Caco-2 (cell line): ENCODE data around the gene MBD4. TPM values are rescaled to one million over a fixed set of nuclear protein-coding genes. Genes with fewer than 3 reads are reported as not detected.
"Not testable (repeated sequence)": the region's sequence is repeated elsewhere in the genome, so short reads cannot be mapped to it uniquely, and the experiment has no call there.

ENCODE experiments used
- BruUV-seq: library from RNA; stranded (reverse); fragments of 400-500 nt; replicated peaks from 2 replicates; lab custom pipeline; 2021; lab: Mats Ljungman, UMichigan
- CTCF ChIA-PET: fragments of 300-600 bp; sonication (Branson Sonifier 250); formaldehyde crosslinking; loops from one replicate; lab custom pipeline; 2022; ENCODE audit warnings: antibody characterized with exemption; lab: Charles Lee
- POLR2A ChIA-PET: fragments of 300-600 bp; sonication (Branson Sonifier 250); formaldehyde crosslinking; loops from one replicate; lab custom pipeline; 2022; ENCODE audit warnings: antibody characterized with exemption; lab: Charles Lee
- DNase-seq, 2 experiments: peaks; one replicate each; pipeline versions ENCODE4 v3.0.0 to v3.0.0-alpha.2; 2020 to 2022
- H3K27me3 ChIP-seq: replicated peaks from 2 replicates; pipeline ENCODE4 v1.6.0; 2011; ENCODE audit warnings: low read length; ENCODE audit not compliant: control insufficient read depth, insufficient read depth
- H3K36me3 ChIP-seq: 2 replicates; pipeline ENCODE4 v1.5.1; 2011; ENCODE audit warnings: low read length; ENCODE audit not compliant: control insufficient read depth, insufficient read depth
- H3K4me1 ChIP-seq: fragments of 250-450 bp; sonication (Bioruptor Pico); 2 replicates; pipeline ENCODE4 v1.5.1; 2020; ENCODE audit warnings: mild to moderate bottlenecking
- H3K4me3 ChIP-seq: 2 replicates; pipeline ENCODE4 v1.5.1; 2011; ENCODE audit warnings: low read depth, mild to moderate bottlenecking, control low read depth, low read length
- H3K9me3 ChIP-seq: fragments of 250-450 bp; sonication (Bioruptor Pico); 2 replicates; pipeline ENCODE4 v1.5.1; 2020; ENCODE audit warnings: mild to moderate bottlenecking, moderate library complexity
- H3K27ac Mint-ChIP-seq: one replicate; pipeline ENCODE4 v1.8.0; 2022; ENCODE audit warnings: mixed read lengths; ENCODE audit not compliant: unreplicated experiment
- H3K27me3 Mint-ChIP-seq: one replicate; pipeline ENCODE4 v1.8.0; 2022; ENCODE audit warnings: mixed read lengths; ENCODE audit not compliant: insufficient read depth, unreplicated experiment
- H3K36me3 Mint-ChIP-seq: one replicate; pipeline ENCODE4 v1.8.0; 2022; ENCODE audit warnings: mild to moderate bottlenecking, mixed read lengths; ENCODE audit not compliant: insufficient read depth, unreplicated experiment
- H3K4me1 Mint-ChIP-seq: one replicate; pipeline ENCODE4 v1.8.0; 2022; ENCODE audit warnings: low read depth, mixed read lengths; ENCODE audit not compliant: unreplicated experiment
- H3K4me3 Mint-ChIP-seq: one replicate; pipeline ENCODE4 v1.8.0; 2022; ENCODE audit warnings: mild to moderate bottlenecking, moderate library complexity, mixed read lengths; ENCODE audit not compliant: unreplicated experiment
- H3K9me3 Mint-ChIP-seq: one replicate; pipeline ENCODE4 v1.8.0; 2022; ENCODE audit warnings: mixed read lengths; ENCODE audit not compliant: unreplicated experiment
- intact Hi-C: fragments of 100-400 bp; cut with micrococcal nuclease; formaldehyde crosslinking; loops from one replicate; pipeline ENCODE4 v1.10.0; 2022; ENCODE audit not compliant: unreplicated experiment
- total RNA-seq: library from RNA; stranded (reverse); gene quantifications from 2 replicates; pipeline ENCODE4 v1.2.3, GENCODE V29; 2022
- TF ChIP-seq, protein P1 (sequence below), 2 experiments: fragments of 200-600 bp in 1 of 2; IDR thresholded peaks; 1 replicate in 1 of 2; 2 replicates in 1 of 2; pipeline versions ENCODE4 v1.5.1 to v1.8.0; 2011 to 2022; ENCODE audit warnings: antibody characterized with exemption in 1 of 2, control low read depth in 1 of 2, inconsistent platforms in 1 of 2, low read depth in 1 of 2, low read length in 1 of 2, mild to moderate bottlenecking in 1 of 2, moderate library complexity in 1 of 2; ENCODE audit not compliant: insufficient read depth in 1 of 2, severe bottlenecking in 1 of 2, unreplicated experiment in 1 of 2

The MBD4 gene
- total RNA-seq, 1 experiment from 2014 or later = 33.5 TPM

DNA sequence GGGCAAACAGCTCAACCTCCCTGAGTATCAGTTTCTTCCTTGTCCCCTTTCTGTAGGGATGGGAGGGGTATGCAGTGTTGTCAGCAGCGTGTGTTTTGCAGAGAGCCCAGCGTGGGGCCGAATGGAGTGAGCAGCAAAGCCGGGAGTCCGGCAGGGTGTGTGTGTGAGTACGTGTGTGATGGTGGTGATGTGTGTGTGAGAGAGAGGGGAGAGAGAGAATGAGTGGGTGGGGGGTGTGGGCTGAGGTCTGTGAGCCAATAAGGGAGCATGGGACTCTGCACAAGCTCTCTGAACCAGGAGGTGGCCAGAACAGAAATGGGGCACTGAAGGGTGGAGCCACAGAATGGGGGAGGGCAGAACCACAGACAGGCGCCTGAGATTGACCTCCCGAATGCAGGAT lies 44.1 kb upstream of the MBD4 start:
- Mint-ChIP-seq H3K4me3 (no peak overlapping the region), H3K36me3 (peaks cover 6% of the 10 kb centered on the region), H3K9me3 (no peaks in the 10 kb centered on the region), H3K4me1 (peaks cover 11% of the 10 kb centered on the region), H3K27me3 (no peaks in the 10 kb centered on the region), H3K27ac (no peak overlapping the region)
- no peaks in the 10 kb centered on the region for H3K36me3 ChIP-seq
- intact Hi-C loops = no loop called here
- no peaks in the 10 kb centered on the region for H3K27me3 ChIP-seq
- H3K4me1 ChIP-seq = no peaks in the 10 kb centered on the region
- DNase-seq = no peak
- ChIA-PET POLR2A (no interaction called here), CTCF (no interaction called here)
- no TSS peak for BruUV-seq
- no peak overlapping the region for H3K4me3 ChIP-seq
- no peaks in the 10 kb centered on the region for H3K9me3 ChIP-seq
- TF ChIP-seq, protein P1, sequence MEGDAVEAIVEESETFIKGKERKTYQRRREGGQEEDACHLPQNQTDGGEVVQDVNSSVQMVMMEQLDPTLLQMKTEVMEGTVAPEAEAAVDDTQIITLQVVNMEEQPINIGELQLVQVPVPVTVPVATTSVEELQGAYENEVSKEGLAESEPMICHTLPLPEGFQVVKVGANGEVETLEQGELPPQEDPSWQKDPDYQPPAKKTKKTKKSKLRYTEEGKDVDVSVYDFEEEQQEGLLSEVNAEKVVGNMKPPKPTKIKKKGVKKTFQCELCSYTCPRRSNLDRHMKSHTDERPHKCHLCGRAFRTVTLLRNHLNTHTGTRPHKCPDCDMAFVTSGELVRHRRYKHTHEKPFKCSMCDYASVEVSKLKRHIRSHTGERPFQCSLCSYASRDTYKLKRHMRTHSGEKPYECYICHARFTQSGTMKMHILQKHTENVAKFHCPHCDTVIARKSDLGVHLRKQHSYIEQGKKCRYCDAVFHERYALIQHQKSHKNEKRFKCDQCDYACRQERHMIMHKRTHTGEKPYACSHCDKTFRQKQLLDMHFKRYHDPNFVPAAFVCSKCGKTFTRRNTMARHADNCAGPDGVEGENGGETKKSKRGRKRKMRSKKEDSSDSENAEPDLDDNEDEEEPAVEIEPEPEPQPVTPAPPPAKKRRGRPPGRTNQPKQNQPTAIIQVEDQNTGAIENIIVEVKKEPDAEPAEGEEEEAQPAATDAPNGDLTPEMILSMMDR (IDR thresholded peaks at IDR 0.05; ENCODE audit: insufficient read depth in 1 of 2, low read depth in 1 of 2, low read length in 1 of 2, severe bottlenecking in 1 of 2, unreplicated experiment in 1 of 2) = no peak

DNA sequence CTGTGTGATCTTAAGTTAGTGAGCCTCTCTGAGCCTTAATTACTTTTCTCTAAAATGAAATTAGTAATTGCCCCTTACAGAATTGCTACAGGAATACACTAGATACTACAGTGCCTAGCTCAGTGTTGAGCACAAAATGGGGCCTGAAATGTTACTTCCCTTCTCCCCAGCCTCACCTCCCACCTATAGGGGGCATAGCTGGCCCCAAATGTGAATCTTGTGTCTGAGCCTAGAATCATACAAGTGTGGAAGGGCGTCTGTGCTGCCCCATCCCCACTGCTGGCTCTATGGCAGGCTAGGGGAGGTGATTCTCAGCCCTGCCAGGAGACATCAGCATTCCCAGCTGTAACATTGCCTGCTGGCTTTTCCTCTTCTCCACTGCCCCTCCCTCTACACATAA lies 43.0 kb upstream of the MBD4 start:
- Mint-ChIP-seq H3K4me1 (peaks cover 11% of the 10 kb centered on the region), H3K9me3 (no peaks in the 10 kb centered on the region), H3K27ac (no peak overlapping the region), H3K27me3 (no peaks in the 10 kb centered on the region), H3K36me3 (peaks cover 6% of the 10 kb centered on the region), H3K4me3 (no peak overlapping the region)
- H3K9me3 ChIP-seq = no peaks in the 10 kb centered on the region
- TF ChIP-seq, protein P1 (IDR thresholded peaks at IDR 0.05; ENCODE audit: insufficient read depth in 1 of 2, low read depth in 1 of 2, low read length in 1 of 2, severe bottlenecking in 1 of 2, unreplicated experiment in 1 of 2) = peak in 1 of 2 experiments; percentile 12
- intact Hi-C loops = no loop called here
- H3K27me3 ChIP-seq = no peaks in the 10 kb centered on the region
- no peaks in the 10 kb centered on the region for H3K36me3 ChIP-seq
- no peaks in the 10 kb centered on the region for H3K4me1 ChIP-seq
- BruUV-seq = no TSS peak
- no peak for DNase-seq
- POLR2A ChIA-PET = no interaction called here
- CTCF ChIA-PET = no interaction called here
- no peak overlapping the region for H3K4me3 ChIP-seq

DNA sequence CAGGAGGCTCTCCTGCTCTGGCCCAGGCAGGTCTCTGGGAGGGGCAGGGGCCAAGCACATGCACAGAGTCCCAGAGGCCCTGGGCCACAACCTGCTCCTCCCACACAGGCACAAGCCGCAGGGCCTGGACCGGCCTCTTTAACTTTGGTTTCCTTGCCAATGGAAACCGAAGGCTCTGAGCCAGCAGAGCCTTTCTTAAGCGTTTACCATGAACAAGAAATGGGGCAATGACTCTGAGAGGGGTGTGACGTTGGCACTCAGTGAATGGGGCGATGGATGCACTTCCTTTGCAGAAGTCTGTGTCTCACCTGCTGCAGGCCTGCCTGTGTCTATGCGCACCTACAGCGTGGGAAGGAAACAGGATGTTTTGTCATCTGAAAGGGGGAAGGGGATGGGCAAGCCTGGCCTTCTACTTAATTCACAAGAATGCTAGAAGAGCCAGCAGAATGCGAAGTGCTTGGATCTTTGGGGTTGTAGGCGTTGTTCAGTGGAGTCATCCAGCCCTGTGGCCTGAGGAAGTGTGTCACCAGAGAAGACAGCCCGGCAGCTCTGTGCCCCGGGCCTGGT lies 42.1 kb upstream of the MBD4 start:
- ChIA-PET CTCF (no interaction called here), POLR2A (no interaction called here)
- no TSS peak for BruUV-seq
- Histone ChIP-seq H3K4me3 (no peak overlapping the region), H3K36me3 (no peaks in the 10 kb centered on the region), H3K4me1 (no peaks in the 10 kb centered on the region), H3K9me3 (no peaks in the 10 kb centered on the region), H3K27me3 (no peaks in the 10 kb centered on the region)
- Mint-ChIP-seq H3K4me1 (peaks cover 11% of the 10 kb centered on the region), H3K27ac (no peak overlapping the region), H3K27me3 (no peaks in the 10 kb centered on the region), H3K9me3 (no peaks in the 10 kb centered on the region), H3K4me3 (no peak overlapping the region), H3K36me3 (peaks cover 6% of the 10 kb centered on the region)
- no peak for DNase-seq
- intact Hi-C loops = no loop called here
- TF ChIP-seq, protein P1 (IDR thresholded peaks at IDR 0.05; ENCODE audit: insufficient read depth in 1 of 2, low read depth in 1 of 2, low read length in 1 of 2, severe bottlenecking in 1 of 2, unreplicated experiment in 1 of 2) = no peak

DNA sequence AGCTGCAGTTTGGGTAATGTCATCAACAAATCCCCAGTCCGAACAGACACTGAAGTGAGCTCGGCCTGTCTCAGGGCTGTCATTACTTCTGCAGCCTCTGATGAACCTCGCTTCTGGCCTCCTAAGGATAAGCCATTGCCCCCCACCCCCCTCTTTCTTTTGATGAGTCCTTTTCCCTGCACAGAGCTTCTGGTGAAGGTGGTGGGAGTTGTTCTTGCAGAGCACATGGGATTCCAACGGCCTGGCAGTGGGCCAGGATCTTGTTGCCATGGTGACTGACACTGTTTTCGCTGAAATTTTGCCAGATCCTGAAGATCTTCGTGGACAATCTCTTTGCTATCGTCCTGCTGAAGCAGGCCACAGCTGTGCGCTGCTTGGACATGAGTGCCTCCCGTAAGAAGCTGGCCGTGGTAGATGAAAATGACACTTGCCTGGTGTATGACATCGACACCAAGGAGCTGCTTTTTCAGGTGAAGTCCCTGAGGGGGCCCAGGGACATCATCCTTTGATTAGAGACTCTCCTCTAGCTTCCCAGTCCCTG lies 41.5 kb upstream of the MBD4 start:
- CTCF ChIA-PET = interaction anchor here (0.9 to 1.7 kb wide), 2 partner anchors 8 to 98 kb away, joined by 3 to 11 read pairs; no protein-coding TSS in a partner anchor
- not testable (repeated sequence) for H3K27ac Mint-ChIP-seq, H3K9me3 ChIP-seq

More for the DNA sequence above, 41.5 kb upstream of the MBD4 start:
- H3K36me3 Mint-ChIP-seq, H3K9me3 Mint-ChIP-seq, BruUV-seq, H3K27me3 Mint-ChIP-seq, H3K27me3 ChIP-seq, H3K36me3 ChIP-seq, H3K4me3 ChIP-seq, H3K4me1 Mint-ChIP-seq, H3K4me3 Mint-ChIP-seq, POLR2A ChIA-PET, DNase-seq, intact Hi-C loops, H3K4me1 ChIP-seq: not testable (repeated sequence)
